Activated naive CD8-positive, alpha-beta T cell treated with anti-CD3 and anti-CD28 coated beads for 36 hours (primary cell): ENCODE measurements around the gene KATNA1. TPM values are rescaled to one million over a fixed set of nuclear protein-coding genes. Genes with fewer than 3 reads are reported as not detected.

Source experiments
- DNase-seq: peaks from one replicate; pipeline ENCODE4 v3.0.0; 2021
- H3K27ac Mint-ChIP-seq: one replicate; pipeline ENCODE4 v1.8.0; 2022; ENCODE audit warnings: mild to moderate bottlenecking, moderate library complexity, mixed read lengths
- H3K27me3 Mint-ChIP-seq: one replicate; pipeline ENCODE4 v1.8.0; 2022; ENCODE audit warnings: mild to moderate bottlenecking, mixed read lengths
- H3K36me3 Mint-ChIP-seq: one replicate; pipeline ENCODE4 v1.8.0; 2021; ENCODE audit warnings: mild to moderate bottlenecking, mixed read lengths
- H3K4me1 Mint-ChIP-seq: one replicate; pipeline ENCODE4 v1.8.0; 2021; ENCODE audit warnings: mixed read lengths
- H3K4me3 Mint-ChIP-seq: one replicate; pipeline ENCODE4 v1.8.0; 2022; ENCODE audit warnings: mild to moderate bottlenecking, moderate library complexity, mixed read lengths
- H3K9me3 Mint-ChIP-seq: one replicate; pipeline ENCODE4 v1.8.0; 2022; ENCODE audit warnings: mixed read lengths
- total RNA-seq, 2 experiments: library from RNA; stranded (reverse); gene quantifications; one replicate each; pipeline ENCODE4 v1.2.3, GENCODE V29; 2021

Gene KATNA1
- total RNA-seq, 2 experiments from 2014 or later, result 21.9 to 23.2 TPM

DNA sequence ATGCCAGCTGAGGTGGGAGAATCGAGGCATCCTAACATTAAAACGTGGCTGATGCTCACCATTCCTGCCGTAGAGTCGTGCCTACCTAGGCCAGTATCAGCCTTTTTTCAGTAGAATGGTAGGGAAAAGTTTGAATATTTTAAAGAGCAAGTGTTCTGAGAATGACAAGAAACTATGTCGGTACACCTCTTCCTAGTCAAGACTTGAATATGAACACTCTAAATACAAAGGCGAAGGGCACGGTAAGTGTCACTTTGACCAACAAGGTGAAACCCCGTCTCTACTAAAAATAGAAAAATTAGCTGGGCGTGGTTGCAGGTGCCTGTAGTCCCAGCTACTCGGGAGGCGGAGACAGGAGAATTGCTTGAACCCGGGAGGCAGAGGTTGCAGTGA lies 81.3 kb downstream of the KATNA1 start:
- H3K27ac Mint-ChIP-seq, result peak overlapping the region; percentile 84
- H3K9me3 Mint-ChIP-seq, result no peaks in the 10 kb centered on the region
- DNase-seq, result no peak
- H3K4me3 Mint-ChIP-seq, result peak overlapping the region; percentile 91
- no peaks in the 10 kb centered on the region for H3K27me3 Mint-ChIP-seq
- H3K4me1 Mint-ChIP-seq, result peaks cover 27% of the 10 kb centered on the region
- no peaks in the 10 kb centered on the region for H3K36me3 Mint-ChIP-seq

DNA sequence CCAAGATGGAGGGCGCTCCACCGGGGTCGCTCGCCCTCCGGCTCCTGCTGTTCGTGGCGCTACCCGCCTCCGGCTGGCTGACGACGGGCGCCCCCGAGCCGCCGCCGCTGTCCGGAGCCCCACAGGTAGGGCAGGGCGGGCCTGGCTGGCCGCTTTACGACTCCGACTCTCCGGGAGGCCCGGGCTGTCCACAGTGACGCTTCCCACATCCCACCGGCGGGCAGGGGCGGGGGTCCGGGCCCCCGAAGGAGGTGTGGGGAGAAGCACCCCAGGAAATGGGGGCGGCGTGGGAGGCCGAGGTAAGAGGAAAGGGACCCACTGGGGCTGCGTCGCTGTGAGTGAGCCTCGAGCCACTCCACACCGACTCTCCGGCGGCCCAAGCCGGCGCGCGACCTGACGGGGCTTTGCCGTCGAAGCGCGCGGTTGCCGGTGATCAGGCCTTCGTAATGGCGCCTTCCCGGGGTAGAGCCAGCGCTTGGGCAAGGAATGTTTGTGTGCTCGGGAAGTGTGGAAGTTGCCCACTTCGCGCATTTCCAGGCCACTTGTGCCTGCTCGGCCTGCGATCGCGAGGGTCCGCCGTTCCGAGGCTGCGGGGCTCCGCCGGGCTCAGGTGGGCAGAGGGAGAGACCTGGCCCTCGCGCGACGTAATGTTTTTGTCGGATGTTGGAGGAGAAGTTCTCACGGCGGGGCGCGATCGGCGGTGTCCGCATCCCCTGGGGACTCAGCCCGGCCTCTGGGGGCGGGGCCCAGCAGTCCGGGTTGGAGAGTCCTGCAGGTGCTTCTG lies 81.9 kb downstream of the KATNA1 start:
- Mint-ChIP-seq H3K27me3 (no peaks in the 10 kb centered on the region), H3K4me1 (peaks cover 27% of the 10 kb centered on the region), H3K4me3 (peak overlapping the region; percentile 91), H3K36me3 (no peaks in the 10 kb centered on the region), H3K9me3 (no peaks in the 10 kb centered on the region), H3K27ac (peak overlapping the region; percentile 84)
- peak; percentile 51 for DNase-seq

DNA sequence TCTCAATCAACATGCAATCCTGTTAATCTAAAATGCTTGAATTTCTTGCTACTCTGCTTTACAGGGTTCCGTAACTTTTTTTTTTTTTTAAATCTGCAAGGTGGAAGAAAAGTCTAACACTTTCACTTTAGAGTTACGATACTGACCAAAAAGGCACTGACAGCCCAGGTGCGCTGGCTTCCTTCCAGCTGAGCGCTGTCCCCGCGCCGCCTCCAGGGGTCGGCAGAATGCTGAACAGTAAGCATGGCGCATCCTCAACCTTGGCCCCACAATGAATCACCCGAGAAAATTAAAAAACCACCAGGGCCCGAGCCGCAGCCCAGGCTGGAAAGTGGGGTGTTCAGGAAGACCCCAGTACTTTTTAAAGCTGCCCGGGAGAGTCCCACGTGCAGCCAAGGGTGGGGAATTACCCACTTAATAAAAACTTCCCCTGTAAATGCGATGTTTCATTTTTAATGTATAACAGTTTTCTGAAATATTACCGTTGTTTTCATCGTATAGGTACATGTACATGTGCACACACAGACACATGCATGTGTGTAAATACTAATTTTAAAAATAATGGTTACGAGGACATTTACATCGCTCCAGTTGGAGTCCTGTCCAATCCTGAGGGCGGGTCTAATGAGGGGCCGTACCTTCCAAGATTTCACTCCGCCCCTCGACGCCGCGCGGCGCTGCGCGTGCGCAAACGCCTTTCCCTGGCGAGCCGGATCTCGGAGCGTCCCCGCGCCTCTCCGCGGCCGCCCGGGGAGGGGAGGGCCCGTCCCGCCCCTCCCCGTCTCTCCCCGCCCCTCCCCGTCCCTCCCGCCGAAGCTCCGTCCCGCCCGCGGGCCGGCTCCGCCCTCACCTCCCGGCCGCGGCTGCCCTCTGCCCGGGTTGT lies 82.7 kb downstream of the KATNA1 start, which contains the start of gene GINM1:
TSS of gene GINM1 (plus strand) at position 849 of the 883 bp plus-strand sequence. CDS start 40 bp downstream, outside the sequence.
- H3K4me3 Mint-ChIP-seq, result peak within 1 kb of the TSS; percentile 91
- no peaks in the 10 kb centered on the region for H3K9me3 Mint-ChIP-seq
- no peaks in the 10 kb centered on the region for H3K36me3 Mint-ChIP-seq
- H3K27me3 Mint-ChIP-seq, result no peaks in the 10 kb centered on the region
- DNase-seq, result peak; percentile 97
- H3K4me1 Mint-ChIP-seq, result peaks cover 25% of the 10 kb centered on the region
- peak within 1 kb of the TSS; percentile 92 for H3K27ac Mint-ChIP-seq

DNA sequence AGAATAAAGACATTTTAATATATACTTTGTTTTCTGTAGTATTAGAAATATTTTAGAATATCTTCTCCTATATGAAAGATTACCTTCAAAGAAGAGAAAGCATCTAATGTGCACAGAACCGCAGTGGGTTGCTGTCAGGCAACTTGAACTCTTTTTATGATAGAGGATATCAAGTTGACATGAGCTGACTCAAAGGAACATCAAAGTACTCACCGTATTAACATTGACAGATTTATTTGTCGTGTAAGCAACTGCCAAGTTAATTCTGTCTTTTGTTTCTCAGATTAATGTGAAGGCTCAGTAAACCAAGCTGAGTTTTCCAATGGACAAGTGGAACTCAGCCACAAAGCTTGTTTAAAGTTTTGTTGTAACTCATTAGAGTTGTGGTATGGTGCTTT lies 84.6 kb downstream of the KATNA1 start:
- H3K4me3 Mint-ChIP-seq, result no peak overlapping the region
- DNase-seq, result no peak
- no peaks in the 10 kb centered on the region for H3K9me3 Mint-ChIP-seq
- peaks cover 25% of the 10 kb centered on the region for H3K4me1 Mint-ChIP-seq
- no peaks in the 10 kb centered on the region for H3K36me3 Mint-ChIP-seq
- no peaks in the 10 kb centered on the region for H3K27me3 Mint-ChIP-seq
- no peak overlapping the region for H3K27ac Mint-ChIP-seq

DNA sequence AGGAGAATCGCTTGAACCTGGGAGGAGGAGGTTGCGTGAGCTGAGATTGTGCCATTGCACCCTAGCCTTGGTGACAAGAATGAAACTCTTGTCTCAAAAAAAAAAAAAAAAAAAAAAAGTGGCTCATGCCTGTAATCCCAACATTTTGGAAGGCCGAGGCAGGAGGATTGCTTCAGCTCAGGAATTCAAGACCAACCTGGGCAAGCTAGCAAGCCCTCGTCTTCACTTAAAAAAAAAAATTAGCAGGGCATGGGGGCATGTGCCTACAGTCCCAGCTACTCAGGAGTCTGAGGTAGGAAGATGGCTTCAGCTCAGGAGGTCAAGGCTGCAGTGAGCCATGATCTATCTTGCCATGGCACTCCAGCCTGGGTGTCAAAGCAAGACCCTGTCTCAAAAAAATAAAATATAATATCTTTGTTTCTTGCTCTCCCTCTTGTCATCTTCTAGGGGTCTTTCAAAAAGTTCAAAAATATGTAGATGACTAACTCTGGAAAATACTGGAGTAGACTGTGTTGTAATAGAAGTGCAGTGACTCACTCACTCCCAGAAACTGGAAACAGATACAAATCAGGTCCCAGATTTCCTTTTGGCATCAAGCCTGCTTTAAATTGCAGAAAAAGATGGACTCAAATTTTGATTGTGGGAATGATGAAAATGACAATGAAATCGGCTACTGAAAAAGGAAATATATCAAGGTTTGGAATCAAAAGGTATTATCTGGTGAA lies 85.1 kb downstream of the KATNA1 start:
- Mint-ChIP-seq H3K4me1 (peaks cover 25% of the 10 kb centered on the region), H3K27me3 (no peaks in the 10 kb centered on the region), H3K4me3 (no peak overlapping the region), H3K36me3 (no peaks in the 10 kb centered on the region), H3K9me3 (no peaks in the 10 kb centered on the region), H3K27ac (no peak overlapping the region)
- DNase-seq, result no peak

DNA sequence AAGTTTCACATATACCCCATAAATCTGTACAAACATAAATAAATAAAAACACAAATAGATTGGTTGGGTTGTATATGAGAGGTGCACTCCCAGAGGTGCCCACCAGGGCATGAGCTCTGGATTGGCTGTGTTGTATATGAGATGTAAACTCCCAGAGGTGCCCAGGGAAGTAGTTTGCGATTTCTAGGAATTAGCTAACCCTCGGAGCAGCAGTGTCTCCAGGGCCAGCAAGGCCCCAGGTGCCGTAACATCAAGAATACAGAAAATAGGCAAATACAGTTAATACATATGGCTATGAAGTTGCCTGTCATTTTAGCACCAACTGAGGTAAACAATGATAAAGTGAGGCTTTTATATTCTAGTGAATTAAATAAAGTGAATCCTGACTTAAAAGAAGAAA lies 87.8 kb downstream of the KATNA1 start:
- Mint-ChIP-seq H3K36me3 (no peaks in the 10 kb centered on the region), H3K27ac (no peak overlapping the region), H3K4me1 (peaks cover 13% of the 10 kb centered on the region), H3K27me3 (peaks cover 5% of the 10 kb centered on the region), H3K9me3 (no peaks in the 10 kb centered on the region), H3K4me3 (no peak overlapping the region)
- DNase-seq, result peak; percentile 12

DNA sequence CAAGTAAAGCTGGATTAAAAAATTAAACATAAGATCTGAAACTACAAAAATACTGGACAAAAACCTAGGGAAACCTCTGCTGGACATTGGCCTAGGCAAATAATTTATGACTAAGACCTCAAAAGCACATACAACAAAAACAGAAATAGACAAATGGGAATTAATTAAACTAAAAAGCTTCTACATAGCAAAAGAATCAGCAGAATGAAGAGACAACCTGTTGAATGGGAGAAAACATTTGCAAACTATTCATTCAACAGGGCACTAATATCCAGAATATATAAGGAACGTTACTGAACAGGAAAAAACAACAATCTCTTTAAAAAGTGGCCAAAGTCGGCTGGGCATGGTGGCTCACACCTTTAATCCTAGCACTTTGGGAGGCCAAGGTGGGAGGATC lies 89.1 kb downstream of the KATNA1 start:
- peaks cover 5% of the 10 kb centered on the region for H3K27me3 Mint-ChIP-seq
- no peak overlapping the region for H3K27ac Mint-ChIP-seq
- H3K36me3 Mint-ChIP-seq, result no peaks in the 10 kb centered on the region
- H3K4me1 Mint-ChIP-seq, result peaks cover 5% of the 10 kb centered on the region
- no peaks in the 10 kb centered on the region for H3K9me3 Mint-ChIP-seq
- DNase-seq, result no peak
- no peak overlapping the region for H3K4me3 Mint-ChIP-seq

DNA sequence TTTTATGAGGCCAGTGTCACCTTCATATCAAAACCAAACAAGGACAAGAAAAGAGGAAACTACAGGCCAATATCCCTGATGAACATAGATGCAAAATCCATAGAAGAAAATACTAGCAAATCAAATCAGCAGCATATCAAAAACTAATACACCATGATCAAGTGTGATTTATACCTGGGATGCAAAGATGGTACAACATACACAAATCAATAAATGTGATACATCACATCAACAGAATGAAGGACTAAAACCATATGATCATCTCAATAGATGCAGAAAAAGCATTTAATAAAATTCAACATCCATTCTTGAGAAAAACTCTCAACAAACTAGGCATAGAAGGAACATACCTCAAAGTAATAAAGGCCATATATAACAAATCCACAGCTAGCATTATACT lies 90.5 kb downstream of the KATNA1 start:
- Mint-ChIP-seq H3K27ac (no peak overlapping the region), H3K4me1 (no peaks in the 10 kb centered on the region), H3K27me3 (peaks cover 8% of the 10 kb centered on the region), H3K36me3 (no peaks in the 10 kb centered on the region), H3K4me3 (no peak overlapping the region), H3K9me3 (no peaks in the 10 kb centered on the region)
- DNase-seq, result no peak

DNA sequence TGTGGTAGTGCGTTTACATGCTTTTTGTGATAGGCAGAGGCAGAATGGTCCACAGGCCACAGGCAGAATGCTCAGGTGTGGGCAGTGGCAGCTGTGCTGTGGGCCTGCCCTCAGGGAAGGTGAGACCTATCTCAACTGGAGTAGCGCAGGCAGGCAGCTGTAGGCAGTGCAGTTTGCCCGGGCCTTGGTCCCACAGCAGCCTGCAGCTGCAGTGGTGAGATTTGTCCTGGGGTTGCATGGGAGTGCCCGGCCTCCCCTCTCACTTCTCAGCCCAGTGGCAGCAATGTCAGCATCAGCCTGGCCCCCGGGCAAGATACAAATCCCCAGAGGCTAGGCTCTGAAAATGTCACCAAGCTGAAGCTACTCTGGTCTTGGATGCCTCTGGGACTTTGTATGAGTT lies 96.6 kb downstream of the KATNA1 start:
- Mint-ChIP-seq H3K27me3 (peaks cover 3% of the 10 kb centered on the region), H3K4me1 (peaks cover 2% of the 10 kb centered on the region), H3K4me3 (no peak overlapping the region), H3K36me3 (no peaks in the 10 kb centered on the region), H3K9me3 (no peaks in the 10 kb centered on the region), H3K27ac (no peak overlapping the region)
- DNase-seq, result no peak

DNA sequence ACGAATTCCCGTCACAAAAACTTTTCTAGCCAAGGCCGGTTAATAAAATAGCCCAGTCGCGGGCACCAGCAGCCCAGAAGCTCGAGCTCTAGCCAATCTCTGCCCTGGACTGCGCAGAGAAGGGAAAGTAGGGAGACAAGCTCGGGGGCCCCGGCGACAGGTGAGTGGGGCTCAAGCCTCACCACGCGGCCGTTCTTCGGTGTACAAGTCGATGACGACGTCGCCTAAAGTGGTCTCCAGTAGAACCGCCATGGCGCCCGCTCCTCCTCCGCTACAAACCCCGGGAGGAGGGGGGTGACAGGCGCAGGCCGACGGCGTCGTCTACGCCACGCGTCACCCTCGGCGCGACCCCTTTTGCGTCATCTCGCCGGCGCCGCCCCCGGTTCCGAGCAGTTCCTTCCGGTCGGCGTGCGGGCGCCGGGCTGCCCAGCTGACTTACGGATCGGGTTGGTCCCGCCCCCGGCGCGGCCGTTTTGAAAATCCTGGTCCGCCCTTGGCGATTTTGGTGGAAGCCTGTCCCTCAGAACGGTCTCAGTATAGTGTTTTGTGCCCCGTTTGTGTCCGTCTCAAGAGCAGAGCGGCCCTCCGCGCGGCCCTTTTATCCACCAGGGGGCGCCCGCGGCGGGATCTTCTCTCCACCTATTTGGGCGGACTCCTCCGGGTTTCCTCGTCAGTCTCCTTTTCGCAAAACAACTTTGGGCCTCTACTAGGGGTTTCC lies 102.6 kb downstream of the KATNA1 start, which contains the start of gene PPIL4:
TSS of gene PPIL4 (minus strand) at position 290 of the 718 bp plus-strand sequence. CDS start at position 252, 38 bp downstream.
- no peaks in the 10 kb centered on the region for H3K9me3 Mint-ChIP-seq
- H3K4me3 Mint-ChIP-seq, result peak within 1 kb of the TSS; percentile 94
- DNase-seq, result peak; percentile 98
- peaks cover 31% of the 10 kb centered on the region for H3K4me1 Mint-ChIP-seq
- H3K36me3 Mint-ChIP-seq, result no peaks in the 10 kb centered on the region
- H3K27ac Mint-ChIP-seq, result peak within 1 kb of the TSS; percentile 96
- H3K27me3 Mint-ChIP-seq, result no peaks in the 10 kb centered on the region

DNA sequence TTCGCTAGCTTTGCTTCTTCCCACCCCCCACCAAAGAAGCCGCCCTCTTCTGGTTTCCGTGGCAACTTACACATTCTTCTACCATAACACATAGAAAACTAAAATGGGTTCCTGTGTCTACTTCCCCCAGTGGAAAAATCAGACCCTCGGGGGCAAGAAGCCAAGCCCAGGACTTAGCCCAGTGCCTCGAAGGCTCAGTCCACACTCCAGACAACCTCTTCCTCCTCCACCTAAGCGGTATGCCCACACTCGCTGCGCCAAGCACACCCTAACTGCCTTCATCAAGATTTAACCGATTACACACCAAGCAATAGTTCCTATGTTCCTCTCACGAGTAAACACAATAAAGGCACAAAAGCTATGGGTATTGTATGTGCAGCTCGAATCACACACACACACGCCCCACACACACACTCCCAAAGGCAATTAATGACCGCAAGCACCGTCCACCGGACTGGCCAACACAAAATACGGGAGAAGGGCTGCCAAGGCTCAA lies 103.2 kb downstream of the KATNA1 start:
- peaks cover 31% of the 10 kb centered on the region for H3K4me1 Mint-ChIP-seq
- H3K27me3 Mint-ChIP-seq, result no peaks in the 10 kb centered on the region
- peak overlapping the region; percentile 96 for H3K27ac Mint-ChIP-seq
- H3K9me3 Mint-ChIP-seq, result no peaks in the 10 kb centered on the region
- peaks cover 3% of the 10 kb centered on the region for H3K36me3 Mint-ChIP-seq
- H3K4me3 Mint-ChIP-seq, result peak overlapping the region; percentile 94
- peak; percentile 63 for DNase-seq
